A172 (cell line): Measurements from ENCODE around the gene PFN4. TPM values are rescaled to one million over a fixed set of nuclear protein-coding genes. Genes with fewer than 3 reads are reported as not detected.
"Not testable (repeated sequence)": the region's sequence is repeated elsewhere in the genome, so short reads cannot be mapped to it uniquely, and the experiment has no call there.

Source experiments
- DNase-seq: peaks from one replicate; pipeline ENCODE4 v3.0.0-alpha.2; 2015; ENCODE audit warnings: low spot score
- total RNA-seq: library from RNA; depleted of rRNA; stranded (reverse); fragments of >200 nt; shearing (Covaris generic); gene quantifications from 2 replicates; pipeline ENCODE4 v1.2.3, GENCODE V29; 2014; rRNA removed

PFN4 gene
- total RNA-seq, result 0.40 and 2.3 TPM in 2 replicates

GRCh38 chr2:24123195-24123921 is at the start of gene PFN4, which contains the start of gene FAM228B:
PFN4 (minus strand) TSS chr2:24123334; CDS start chr2:24122535, 799 bp downstream.
FAM228B (plus strand) TSS chr2:24123469; CDS start chr2:24124362, 893 bp downstream.
- peak; percentile 73 for DNase-seq

GRCh38 chr2:24169023-24169422 is 45.9 kb upstream of the PFN4 start:
- DNase-seq, result no peak

DNA sequence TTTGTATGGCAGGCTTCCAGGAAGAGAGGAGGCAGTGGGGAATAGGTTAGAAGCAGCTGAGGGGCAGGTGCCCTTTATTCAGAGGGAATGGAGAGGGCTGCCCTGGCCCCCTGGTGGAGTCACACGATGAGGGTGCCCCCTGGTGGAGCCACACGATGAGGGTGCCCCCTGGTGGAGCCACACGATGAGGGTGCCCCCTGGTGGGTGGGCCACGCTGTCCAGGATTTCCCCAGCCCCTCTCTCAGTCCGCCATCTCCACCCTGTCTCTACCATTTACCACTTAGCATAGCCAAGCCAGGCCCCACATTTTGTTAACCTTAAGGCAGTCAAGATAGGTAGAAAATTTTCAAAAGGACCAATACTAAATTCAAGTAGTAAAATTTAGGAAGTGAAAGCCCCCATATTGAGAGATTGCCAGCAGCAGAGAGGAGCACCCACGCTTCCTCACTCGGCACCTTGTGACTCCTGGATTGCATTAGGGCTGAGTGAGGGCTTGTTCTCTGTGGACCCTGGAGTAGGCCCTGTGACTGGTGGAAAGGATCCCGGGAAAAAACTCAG is 41.4 kb upstream of the PFN4 start:
- DNase-seq, result no peak

DNA sequence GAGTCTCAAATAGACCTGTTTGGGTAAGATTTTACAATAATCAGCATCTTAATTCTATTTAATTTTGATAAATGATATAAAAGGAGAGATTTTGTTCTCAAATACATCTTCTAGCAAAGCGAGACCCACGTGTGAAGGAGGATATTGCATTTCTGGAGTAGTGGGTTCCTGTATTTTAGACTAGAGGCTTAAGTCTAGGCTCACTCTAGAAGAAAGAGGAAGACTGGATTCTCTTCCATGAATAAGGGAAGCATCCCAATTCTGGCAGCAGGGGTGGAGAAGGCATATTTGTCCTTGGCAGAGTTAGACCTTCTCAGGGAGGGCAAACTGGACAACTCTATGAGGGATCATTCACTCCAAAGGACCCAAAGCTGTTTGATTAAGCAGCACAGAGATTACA is 40.5 kb upstream of the PFN4 start:
- DNase-seq, result no peak

GRCh38 chr2:24163186-24163585 is 40.1 kb upstream of the PFN4 start:
- DNase-seq, result no peak

GRCh38 chr2:24162494-24162893 is 39.4 kb upstream of the PFN4 start:
- no peak for DNase-seq

DNA sequence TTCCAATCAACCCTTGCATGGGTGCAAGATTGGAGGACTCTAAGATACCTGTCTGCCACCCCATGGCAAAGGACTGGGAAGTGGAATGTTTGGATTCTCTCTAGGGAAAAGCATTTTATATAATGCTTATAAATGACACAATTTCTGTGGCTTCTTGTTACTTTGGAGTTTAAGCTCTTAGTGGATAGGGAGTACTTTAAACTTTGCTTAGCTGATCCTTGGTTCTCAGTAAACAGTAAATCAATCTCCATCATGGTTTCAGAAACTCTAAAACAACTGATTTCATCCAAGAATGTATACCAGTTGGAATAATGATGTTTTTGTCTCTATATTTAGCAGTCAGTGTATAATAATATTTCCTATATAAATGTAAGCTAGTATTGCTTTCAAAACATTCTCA is 37.6 kb upstream of the PFN4 start:
- DNase-seq, result no peak

GRCh38 chr2:24159708-24160107 is 36.6 kb upstream of the PFN4 start:
- DNase-seq, result no peak

- no peak for DNase-seq
These were observed 35.0 kb upstream of the PFN4 start for GRCh38 chr2:24158131-24158530.

GRCh38 chr2:24153478-24153877 is 30.3 kb upstream of the PFN4 start:
- DNase-seq, result no peak

GRCh38 chr2:24152413-24153197 is 29.5 kb upstream of the PFN4 start:
- DNase-seq, result no peak

DNA sequence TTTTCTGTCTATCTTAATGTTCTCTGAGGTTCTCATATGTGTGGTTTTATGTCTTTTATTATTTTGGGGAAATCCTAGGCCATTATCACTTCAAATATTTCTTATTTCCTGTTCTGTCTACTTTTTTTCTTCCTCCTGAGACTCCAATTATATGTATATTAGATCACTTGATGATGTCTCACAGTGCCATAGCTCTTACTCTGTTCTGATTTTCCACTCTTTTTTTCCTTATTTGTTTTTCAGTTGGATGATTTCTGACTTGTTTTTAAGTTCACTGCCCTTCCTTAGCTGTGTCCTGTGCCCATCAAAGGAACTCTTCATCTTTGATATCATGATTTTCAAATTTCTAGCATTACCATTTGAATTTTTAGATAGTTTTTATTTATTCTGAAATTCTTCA is 24.2 kb upstream of the PFN4 start:
- no peak for DNase-seq

- not testable (repeated sequence) for DNase-seq
These were observed 17.2 kb upstream of the PFN4 start for GRCh38 chr2:24140305-24140704.

- no peak for DNase-seq
These were observed 9.4 kb upstream of the PFN4 start for GRCh38 chr2:24132543-24132942.

DNA sequence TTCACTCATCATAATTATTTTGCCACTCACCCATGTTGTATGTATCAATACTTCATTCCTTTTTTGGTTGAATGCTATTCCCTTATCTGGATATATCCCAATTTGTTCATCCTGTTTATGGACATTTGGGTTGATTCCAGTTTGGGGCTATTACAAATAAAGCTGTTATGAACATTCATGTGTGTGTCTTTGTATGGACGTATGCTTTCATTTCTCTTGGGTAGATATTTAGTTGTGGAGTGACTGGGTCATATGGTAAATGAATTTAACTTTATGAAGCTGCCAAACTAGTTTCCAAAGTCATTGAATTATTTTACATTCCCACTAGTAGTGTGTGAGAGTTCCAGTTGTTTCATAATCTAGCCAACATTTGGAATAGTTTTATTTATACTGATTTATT is 2.8 kb upstream of the PFN4 start:
- DNase-seq, result no peak

DNA sequence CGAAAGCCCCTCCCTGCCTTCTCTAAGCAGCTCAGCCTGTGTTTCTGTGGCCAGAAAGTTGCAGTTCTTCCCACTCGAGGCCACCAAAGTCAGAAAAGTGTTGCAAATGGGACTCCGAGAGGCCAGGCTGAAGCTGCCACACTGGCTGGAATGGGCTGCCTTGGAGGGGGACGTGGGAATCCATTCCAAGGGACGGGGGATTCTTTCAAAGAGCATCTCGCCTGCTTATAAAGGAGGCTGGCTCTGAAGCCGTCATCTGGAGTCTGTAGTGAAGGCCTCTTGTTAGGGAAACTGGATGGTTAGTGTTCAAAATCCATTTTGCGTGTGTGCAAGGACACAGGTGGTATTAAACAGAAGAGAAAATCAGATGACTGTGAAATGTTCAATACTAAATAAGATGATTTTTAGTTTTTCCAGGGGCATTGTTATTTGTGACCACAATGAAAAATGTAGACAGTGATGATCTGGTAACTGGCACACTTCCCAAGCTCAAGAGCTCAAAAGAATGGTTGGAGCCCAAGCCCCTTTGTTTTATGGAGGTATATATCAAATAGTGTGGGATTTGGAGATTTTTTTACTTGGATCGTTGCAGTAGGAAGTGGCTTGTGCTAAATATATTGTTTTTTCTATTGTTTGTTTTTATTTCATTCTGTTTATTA is 917 bp upstream of the PFN4 start:
- DNase-seq, result peak; percentile 44

DNA sequence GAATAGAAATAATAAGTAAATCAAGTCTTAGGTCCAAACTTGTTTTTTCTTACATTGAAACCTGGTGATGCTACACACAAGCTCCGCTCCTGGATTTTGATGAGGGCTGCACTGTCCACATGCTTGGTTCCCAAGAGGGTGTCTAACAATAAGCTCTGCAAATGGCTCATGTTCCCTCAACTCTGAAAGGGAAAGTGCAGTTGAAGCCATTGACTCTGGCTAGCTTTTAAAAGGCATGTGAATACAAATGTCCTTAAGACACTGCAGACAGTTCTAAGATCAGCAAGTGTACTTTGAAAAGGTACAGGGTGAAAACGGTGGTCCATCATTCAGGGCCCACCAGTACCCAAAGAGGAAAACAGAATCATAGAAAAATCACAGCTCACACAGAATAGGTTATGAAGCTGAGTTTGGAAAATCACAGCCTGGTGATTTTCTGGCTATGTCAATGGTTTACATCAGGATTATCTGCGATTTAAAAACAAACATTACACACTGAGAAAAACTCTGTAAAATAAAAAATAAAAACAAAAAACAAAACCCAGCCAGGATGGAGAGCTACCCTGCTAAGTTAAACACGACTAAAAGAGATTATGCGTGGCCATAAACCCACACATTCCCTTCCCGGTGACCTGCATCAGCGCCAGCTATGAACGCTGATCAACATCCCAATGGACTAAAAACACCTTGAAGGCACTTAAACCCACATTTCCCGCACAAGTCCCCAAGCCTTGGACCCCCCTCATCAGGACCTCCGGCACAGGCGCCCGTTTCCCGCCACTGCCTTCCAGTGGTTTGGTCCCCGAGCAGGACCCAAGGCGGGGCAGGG is 554 bp downstream of the PFN4 start:
- no peak for DNase-seq

- DNase-seq, result no peak
These were observed 1.7 kb downstream of the PFN4 start for GRCh38 chr2:24121469-24121868.

- DNase-seq, result no peak
These were observed 2.1 kb downstream of the PFN4 start for GRCh38 chr2:24121066-24121465.

- DNase-seq, result no peak
These were observed 5.2 kb downstream of the PFN4 start for GRCh38 chr2:24117902-24118301.

DNA sequence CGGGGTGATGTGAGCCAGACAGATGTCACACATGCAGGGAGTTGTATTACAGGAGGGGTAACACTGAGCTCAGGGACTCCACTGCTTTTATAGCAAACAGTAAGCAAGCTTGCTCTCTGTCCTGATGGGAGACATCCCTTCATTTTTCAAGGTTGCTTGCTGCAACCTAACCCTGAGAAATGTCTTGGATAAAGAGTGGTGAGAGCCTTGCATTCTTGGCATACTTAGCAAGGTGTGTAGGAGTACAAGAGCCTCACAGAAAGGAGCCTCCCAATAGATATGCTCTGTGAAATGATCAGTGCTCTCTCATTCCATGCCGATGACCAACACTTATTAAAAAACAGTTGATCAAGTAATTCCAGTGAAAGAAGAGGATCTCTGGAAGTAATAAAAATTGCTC is 8.1 kb downstream of the PFN4 start:
- DNase-seq, result no peak
